ENCODE results near the gene DCLK2. TPM values are rescaled to one million over a fixed set of nuclear protein-coding genes. Genes with fewer than 3 reads are reported as not detected.
A peak's percentile ranks its signal among the peaks of the same experiment; 100 is the strongest.

Gene DCLK2
- total and polyA plus RNA-seq, 2 of the 4 experiments (the other 2 are of a cell fraction) = 11.3 to 15.5 TPM

- peak overlapping the region; percentile 98 for H3K56ac ChIP-seq (ENCODE audit: extremely low read depth, insufficient read depth, low read length)
- peaks cover 31 to 47% of the 10 kb centered on the region in 2 experiments for H3K79me1 ChIP-seq (ENCODE audit: low read depth in 1 of 2, low read length in 2 of 2)
- H3K4ac ChIP-seq (ENCODE audit: low read depth, low read length) = peak overlapping the region; percentile 99
- H2AFZ ChIP-seq (replicated peaks; ENCODE audit: low read length, poor library complexity) = no peak overlapping the region
- H2BK15ac ChIP-seq (ENCODE audit: low read depth, low read length) = peak overlapping the region; percentile 51; the same call in 2 of the 3 replicates
- dilution Hi-C loops (cut with HindIII; ENCODE audit: low sequenced_read_pairs, unreplicated experiment) = no loop called here
- peak overlapping the region; percentile 100 for H4K5ac ChIP-seq (ENCODE audit: low read depth, low read length)
- DNase-seq = peak; percentile 66
- ChIA-PET CTCF (no interaction called here), POLR2A (ENCODE audit: unreplicated experiment) (no interaction called here)
- H4K20me1 ChIP-seq (ENCODE audit: insufficient read depth, low read length) = no peaks in the 10 kb centered on the region
- peak overlapping the region; percentile 100 for H2BK5ac ChIP-seq (ENCODE audit: low read depth, low read length, poor library complexity, severe bottlenecking)
- H3K4me3 ChIP-seq (ENCODE audit: insufficient read depth, low read depth, low read length) = no peak overlapping the region
- intact Hi-C loops (cut with micrococcal nuclease) = loop anchor here (1.0 to 5.0 kb wide), 2 partner anchors 11 to 46 kb away; no protein-coding TSS in a partner anchor
- peak overlapping the region; percentile 97; the same call in 1 of the 2 replicates for H3K23ac ChIP-seq (ENCODE audit: low read depth, low read length)
- H3K4me1 ChIP-seq (ENCODE audit: control insufficient read depth, insufficient read depth, low read length) = peaks cover 36% of the 10 kb centered on the region
- H2BK20ac ChIP-seq (ENCODE audit: low read depth, low read length) = peak overlapping the region; percentile 98
- H2BK120ac ChIP-seq (ENCODE audit: low read depth, low read length) = peak overlapping the region; percentile 99
- in situ Hi-C loops (cut with MboI; ENCODE audit: low sequenced_read_pairs) = no loop called here
- TF ChIP-seq RCOR1 (IDR thresholded peaks at IDR 0.05; ENCODE audit: insufficient replicate concordance, low read length) (no peak), SMC3 (IDR thresholded peaks at IDR 0.05; ENCODE audit: low read depth, low read length) (no peak), MXI1 (IDR thresholded peaks at IDR 0.05; ENCODE audit: borderline replicate concordance, low read depth, low read length) (no peak), FOS (IDR thresholded peaks at IDR 0.05; ENCODE audit: low read depth, low read length) (no peak), RAD21 (IDR thresholded peaks at IDR 0.05; ENCODE audit: low read length) (no peak), BHLHE40 (IDR thresholded peaks at IDR 0.05; ENCODE audit: low read depth, low read length) (no peak), NFE2L2 (IDR thresholded peaks at IDR 0.05; ENCODE audit: low read depth, low read length) (no peak)
- H3K27me3 ChIP-seq (ENCODE audit: control insufficient read depth, insufficient read depth, low read length) = no peaks in the 10 kb centered on the region
- H3K9me3 ChIP-seq (ENCODE audit: control insufficient read depth, insufficient read depth, low read length) = no peaks in the 10 kb centered on the region
- peak overlapping the region; percentile 52; the same call in 1 of the 2 replicates for H3K4me2 ChIP-seq (ENCODE audit: low read depth, low read length)
- H3K36me3 ChIP-seq (ENCODE audit: control insufficient read depth, insufficient read depth, low read length) = peaks cover 4% of the 10 kb centered on the region; the same call in 1 of the 2 replicates
- peak overlapping the region; percentile 89 for H2AK5ac ChIP-seq (ENCODE audit: low read depth, low read length)
- peak overlapping the region; percentile 98 for H3K27ac ChIP-seq (ENCODE audit: insufficient read depth, low read length)
- BruUV-seq (replicated peaks) = no TSS peak
- H4K91ac ChIP-seq (ENCODE audit: insufficient read depth, low read depth, low read length) = peak overlapping the region; percentile 99
- ATAC-seq (ENCODE audit: low read depth) = peak; percentile 18
- H3K14ac ChIP-seq (replicated peaks; ENCODE audit: low read depth, low read length) = peak overlapping the region; percentile 96
- H2AK9ac ChIP-seq (replicated peaks; ENCODE audit: low read depth, low read length, poor library complexity) = no peak overlapping the region
- peaks cover 20% of the 10 kb centered on the region for H3K9me1 ChIP-seq (ENCODE audit: insufficient read depth, low read length)
- peak overlapping the region; percentile 78 to 97 for H4K8ac ChIP-seq (ENCODE audit: low read depth in 2 of 2, low read length in 2 of 2)
- H3K9ac ChIP-seq (ENCODE audit: low read depth, low read length) = peak overlapping the region; percentile 74; the same call in 1 of the 2 replicates
- peak overlapping the region; percentile 99 for H3K18ac ChIP-seq (ENCODE audit: low read depth, low read length)
These were observed 158.4 kb downstream of the DCLK2 start for GRCh38 chr4:150236626-150237025.

All from IMR-90 (cell line).